SK-N-MC (cell line): Measurements from ENCODE around the gene SMYD3.

Experiments
- DNase-seq: peaks from one replicate; pipeline ENCODE4 v3.0.0-alpha.2; 2011; ENCODE audit warnings: low read depth, low spot score
- H3K27ac ChIP-seq: fragments of 200-600 bp; sonication (generic); 2 replicates; pipeline ENCODE4 v1.5.1; 2016; ENCODE audit warnings: mixed run types
- H3K36me3 ChIP-seq: fragments of 200-600 bp; sonication (generic); 2 replicates; pipeline ENCODE4 v1.6.1; 2017; ENCODE audit warnings: antibody characterized with exemption, low read length, mixed read lengths; ENCODE audit not compliant: insufficient read depth
- H3K4me3 ChIP-seq: fragments of 200-600 bp; sonication (generic); 2 replicates; pipeline ENCODE4 v1.5.1; 2016
- H3K9ac ChIP-seq: fragments of 200-600 bp; sonication (generic); 2 replicates; pipeline ENCODE4 v1.8.0; 2017; ENCODE audit warnings: mixed run types, mixed read lengths; ENCODE audit not compliant: insufficient read length
- H3K9me3 ChIP-seq: fragments of 200-600 bp; sonication (generic); 2 replicates; pipeline ENCODE4 v1.6.1; 2017; ENCODE audit warnings: low read depth, mild to moderate bottlenecking, antibody characterized with exemption, low read length, moderate library complexity, mixed read lengths
- EZH2 ChIP-seq: fragments of 200-600 bp; sonication (generic); IDR thresholded peaks from one replicate; pipeline ENCODE4 v1.6.1; 2017; ENCODE audit warnings: antibody characterized with exemption
- FOXP2 ChIP-seq: optimal IDR thresholded peaks from 2 replicates; pipeline ENCODE3; 2011; ENCODE audit warnings: mild to moderate bottlenecking, moderate library complexity; ENCODE audit not compliant: insufficient read depth; ENCODE audit errors: extremely low read length, control extremely low read depth
- POLR2AphosphoS5 ChIP-seq: IDR thresholded peaks from 2 replicates; pipeline ENCODE4 v1.6.1; 2012; ENCODE audit warnings: mild to moderate bottlenecking, low read depth, low read length, borderline replicate concordance

The SMYD3 gene

GRCh38 chr1:246519514-246519913, 12.4 kb upstream of the SMYD3 start:
- Histone ChIP-seq H3K9me3 (no peaks in the 10 kb centered on the region; the same call in none of the 2 replicates), H3K4me3 (no peak overlapping the region), H3K9ac (no peak overlapping the region), H3K36me3 (no peaks in the 10 kb centered on the region), H3K27ac (no peak overlapping the region)
- TF ChIP-seq EZH2: no peak
- no peak for TF ChIP-seq POLR2AphosphoS5
- TF ChIP-seq FOXP2: no peak
- no peak for DNase-seq

GRCh38 chr1:246518456-246519205, 11.6 kb upstream of the SMYD3 start:
- TF ChIP-seq POLR2AphosphoS5 (no peak), FOXP2 (no peak), EZH2 (no peak)
- Histone ChIP-seq H3K36me3 (no peaks in the 10 kb centered on the region), H3K9me3 (no peaks in the 10 kb centered on the region; the same call in none of the 2 replicates), H3K9ac (no peak overlapping the region), H3K27ac (no peak overlapping the region), H3K4me3 (no peak overlapping the region)
- DNase-seq: no peak

- Histone ChIP-seq H3K9ac (no peak overlapping the region), H3K27ac (no peak overlapping the region), H3K4me3 (no peak overlapping the region), H3K9me3 (no peaks in the 10 kb centered on the region; the same call in none of the 2 replicates), H3K36me3 (no peaks in the 10 kb centered on the region)
- no peak for TF ChIP-seq FOXP2
- TF ChIP-seq POLR2AphosphoS5: no peak
- TF ChIP-seq EZH2: no peak
- DNase-seq: no peak
Observed at GRCh38 chr1:246517391-246517790, 10.3 kb upstream of the SMYD3 start.

- DNase-seq: no peak
- TF ChIP-seq POLR2AphosphoS5 (no peak), EZH2 (no peak)
- Histone ChIP-seq H3K36me3 (no peaks in the 10 kb centered on the region), H3K9ac (no peak overlapping the region), H3K27ac (no peak overlapping the region), H3K4me3 (no peak overlapping the region), H3K9me3 (no peaks in the 10 kb centered on the region; the same call in none of the 2 replicates)
Observed at GRCh38 chr1:246516126-246516525, 9.0 kb upstream of the SMYD3 start.

- no peaks in the 10 kb centered on the region; the same call in none of the 2 replicates for H3K9me3 ChIP-seq
- no peak for DNase-seq
- no peak overlapping the region for H3K4me3 ChIP-seq
- TF ChIP-seq EZH2 (no peak), POLR2AphosphoS5 (no peak), FOXP2 (no peak)
- H3K36me3 ChIP-seq: no peaks in the 10 kb centered on the region
- H3K9ac ChIP-seq: no peak overlapping the region
- H3K27ac ChIP-seq: no peak overlapping the region
Observed at GRCh38 chr1:246515390-246516005, 8.4 kb upstream of the SMYD3 start.

GRCh38 chr1:246513619-246514343, 6.7 kb upstream of the SMYD3 start:
- no peak overlapping the region for H3K4me3 ChIP-seq
- TF ChIP-seq EZH2 (no peak), FOXP2 (no peak), POLR2AphosphoS5 (no peak)
- no peaks in the 10 kb centered on the region; the same call in none of the 2 replicates for H3K9me3 ChIP-seq
- no peaks in the 10 kb centered on the region for H3K36me3 ChIP-seq
- no peak for DNase-seq
- no peak overlapping the region for H3K27ac ChIP-seq
- H3K9ac ChIP-seq: no peak overlapping the region

- no peak for TF ChIP-seq POLR2AphosphoS5
- no peak for TF ChIP-seq EZH2
- TF ChIP-seq FOXP2: no peak
- H3K9me3 ChIP-seq: no peaks in the 10 kb centered on the region; the same call in none of the 2 replicates
Observed at GRCh38 chr1:246513041-246513440, 6.0 kb upstream of the SMYD3 start.

GRCh38 chr1:246512635-246513034, 5.6 kb upstream of the SMYD3 start:
- no peak overlapping the region for H3K27ac ChIP-seq
- TF ChIP-seq EZH2 (no peak), FOXP2 (no peak), POLR2AphosphoS5 (no peak)
- no peak overlapping the region for H3K4me3 ChIP-seq
- H3K9ac ChIP-seq: no peak overlapping the region
- no peaks in the 10 kb centered on the region for H3K36me3 ChIP-seq
- no peak for DNase-seq
- no peaks in the 10 kb centered on the region; the same call in none of the 2 replicates for H3K9me3 ChIP-seq

More at GRCh38 chr1:246513041-246513440, 6.0 kb upstream of the SMYD3 start:
- DNase-seq: no peak
- no peak overlapping the region for H3K27ac ChIP-seq
- no peak overlapping the region for H3K9ac ChIP-seq
- H3K36me3 ChIP-seq: no peaks in the 10 kb centered on the region
- H3K4me3 ChIP-seq: no peak overlapping the region
